ENCODE measurements around the gene FHOD3.

Gene FHOD3

DNA sequence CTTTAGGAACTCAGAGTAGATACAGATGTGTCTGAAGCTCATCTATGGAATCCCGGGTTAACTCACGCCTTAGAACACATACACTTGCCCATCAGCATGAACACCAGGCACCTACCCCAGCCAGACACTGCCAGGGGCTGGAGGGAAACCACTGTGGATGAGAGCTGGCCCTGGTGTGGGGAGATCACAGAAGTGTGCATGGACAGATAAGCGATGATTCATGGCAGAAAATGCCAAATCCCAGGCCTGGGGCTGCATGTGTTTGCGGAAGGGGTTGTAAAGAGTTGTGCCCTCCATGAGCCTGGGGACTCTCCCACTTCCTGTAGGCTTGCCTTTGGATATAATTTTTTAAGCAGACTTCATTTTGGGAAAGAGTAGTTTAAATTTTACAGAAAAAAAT, 193.4 kb downstream of the FHOD3 start:
- DNase-seq: no peak

- DNase-seq: no peak
Observed at GRCh38 chr18:36492604-36493329, 195.3 kb downstream of the FHOD3 start.

DNA sequence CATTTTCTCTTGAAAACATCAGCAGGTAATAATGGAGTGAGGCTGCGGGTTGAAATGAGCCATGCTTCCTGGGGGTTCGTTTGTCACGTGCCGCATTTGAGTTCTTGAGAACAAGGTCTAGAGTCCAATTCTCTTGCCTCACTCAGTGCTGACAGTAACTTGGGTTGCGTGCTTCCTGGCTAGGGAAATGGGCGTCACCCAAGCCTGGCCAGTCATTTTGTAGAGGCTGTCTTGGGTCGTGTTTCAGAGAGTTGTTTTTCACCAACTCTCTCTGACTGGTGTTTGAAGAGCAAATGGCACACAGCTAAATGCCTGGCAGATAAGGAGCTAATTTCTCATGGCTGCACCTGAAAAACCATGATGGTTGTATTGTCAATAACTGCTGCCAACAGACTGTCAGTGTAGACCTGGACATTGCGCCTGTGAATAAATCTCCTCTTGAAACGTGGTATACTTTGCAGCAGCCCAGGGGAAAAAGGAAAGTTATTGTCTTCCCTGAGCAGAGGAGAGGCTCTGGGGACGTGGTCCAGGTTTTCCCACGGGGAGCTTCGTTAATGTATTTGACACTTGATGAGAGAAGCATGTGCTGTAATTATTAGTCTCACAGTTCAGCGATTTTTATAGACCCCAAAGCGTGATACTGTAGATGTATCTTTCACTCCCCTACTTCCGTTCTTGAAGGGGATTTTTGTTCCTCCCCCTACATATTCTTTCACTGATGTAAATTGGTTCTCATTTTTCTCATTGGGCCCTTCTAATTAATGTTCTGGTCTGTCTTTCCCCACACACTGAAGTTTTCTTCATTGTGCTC, 196.0 kb downstream of the FHOD3 start:
- no peak for DNase-seq

DNA sequence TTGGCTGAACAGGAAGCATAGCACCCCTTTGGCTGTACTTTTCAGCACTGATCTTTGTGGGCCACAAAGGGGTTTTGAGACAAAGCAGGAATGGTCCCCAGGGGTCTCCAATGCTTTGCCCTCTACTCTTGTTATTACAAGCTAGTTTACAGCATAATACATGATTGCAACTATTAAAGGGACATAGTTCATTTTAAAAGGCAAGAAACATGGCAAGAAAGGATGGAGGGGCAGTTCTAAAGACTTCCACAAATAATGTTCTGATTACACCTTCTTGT, 196.6 kb downstream of the FHOD3 start:
- no peak for DNase-seq

GRCh38 chr18:36496022-36496421, 198.5 kb downstream of the FHOD3 start:
- DNase-seq: no peak

GRCh38 chr18:36499938-36500337, 202.4 kb downstream of the FHOD3 start:
- no peak for DNase-seq

DNA sequence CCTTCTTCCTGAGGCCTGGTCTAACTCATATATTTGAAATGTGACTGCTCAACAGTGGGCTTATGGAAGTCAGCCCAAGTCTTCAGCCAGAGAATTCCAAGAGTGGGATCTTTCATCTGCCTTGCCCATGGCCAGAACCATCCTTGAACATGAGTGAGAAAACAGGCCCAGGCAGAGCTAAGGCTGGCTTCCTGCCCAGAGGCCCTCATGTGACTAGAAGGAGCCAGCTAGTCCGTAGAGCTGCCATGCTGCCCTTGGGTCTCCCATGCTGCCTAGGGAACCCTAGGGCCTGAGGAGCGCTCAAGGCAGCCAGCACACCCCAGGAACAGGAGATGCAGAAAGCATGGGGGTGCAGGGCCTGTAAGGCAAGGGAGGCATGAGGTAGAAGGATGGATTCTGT, 203.6 kb downstream of the FHOD3 start:
- DNase-seq: no peak

DNA sequence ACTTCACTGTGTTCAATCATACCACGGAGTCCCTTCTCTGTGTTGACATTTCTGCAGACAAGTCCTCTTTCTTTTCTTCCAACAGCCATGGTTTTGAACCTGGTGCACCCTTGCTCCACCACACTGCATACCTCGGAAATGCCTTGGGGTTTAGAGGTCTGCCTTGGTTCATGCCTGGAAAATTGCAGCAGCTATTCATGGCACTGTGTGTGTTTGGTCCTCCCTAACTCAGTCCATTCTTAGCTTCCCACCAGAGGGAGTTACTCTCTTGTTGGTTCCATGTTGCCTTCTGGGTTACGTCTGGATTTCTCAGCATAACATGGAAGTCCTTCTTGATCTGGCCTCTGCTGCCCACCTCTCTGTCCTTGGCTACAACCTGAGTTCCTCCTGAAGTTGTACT, 206.0 kb downstream of the FHOD3 start:
- DNase-seq: no peak

DNA sequence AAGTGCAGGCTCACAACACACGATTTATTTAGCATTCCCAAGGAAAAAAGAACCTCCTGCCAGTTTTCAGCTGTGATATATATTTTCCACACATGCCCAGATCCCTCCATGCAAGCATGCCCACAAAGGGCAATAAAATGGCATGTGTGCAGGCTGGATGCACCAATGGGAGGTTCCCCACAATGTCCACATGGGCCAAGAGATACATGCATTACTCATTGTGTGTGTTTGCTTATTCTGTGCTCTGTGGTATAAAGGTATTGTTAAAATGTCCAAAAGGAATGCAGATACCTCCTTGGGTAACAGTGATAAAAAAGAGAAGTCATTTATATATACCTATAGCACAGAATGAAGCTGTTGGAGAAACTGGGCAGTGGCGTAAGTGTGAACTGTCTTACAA, 207.4 kb downstream of the FHOD3 start:
- DNase-seq: no peak

DNA sequence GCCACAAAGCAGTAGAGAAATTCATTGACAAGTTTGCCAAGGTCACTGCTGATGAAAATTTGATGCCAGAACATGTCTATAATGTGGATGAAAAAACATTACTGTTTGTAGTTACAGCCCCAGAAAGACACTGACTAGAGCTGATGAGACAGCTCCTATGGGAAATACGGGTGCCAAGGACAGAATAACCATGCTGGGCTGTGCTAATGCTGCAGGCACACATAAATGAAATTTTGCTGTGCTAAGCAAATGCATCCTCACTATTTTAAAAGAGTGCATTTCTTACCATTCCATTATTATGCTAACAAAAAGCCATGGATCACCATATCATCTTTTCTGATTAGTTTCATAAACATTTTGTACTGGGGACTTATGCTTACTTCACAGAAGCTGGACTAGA, 208.2 kb downstream of the FHOD3 start:
- DNase-seq: no peak

- no peak for DNase-seq
Observed at GRCh38 chr18:36509646-36510197, 212.2 kb downstream of the FHOD3 start.

- no peak for DNase-seq
Observed at GRCh38 chr18:36511791-36512352, 214.4 kb downstream of the FHOD3 start.

DNA sequence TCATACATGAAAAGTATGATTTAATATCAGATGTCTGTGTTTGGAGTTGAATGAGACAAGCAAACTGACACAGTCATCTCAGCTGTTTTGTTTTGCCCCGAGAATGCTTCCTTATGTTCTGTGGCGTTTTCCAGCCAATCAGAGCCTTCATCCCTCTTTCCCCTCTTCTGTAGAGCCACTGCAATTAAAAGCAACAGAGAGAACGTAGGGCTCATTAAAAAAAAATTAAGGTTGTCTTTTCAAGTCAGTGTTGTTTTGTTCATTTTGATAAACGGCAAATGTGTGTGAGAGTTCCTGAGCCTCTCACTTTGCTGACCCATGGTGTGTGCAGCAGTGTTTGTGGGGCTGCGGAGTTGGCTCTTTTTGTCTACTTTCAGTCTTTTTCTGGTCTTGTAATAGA, 216.0 kb downstream of the FHOD3 start:
- no peak for DNase-seq

DNA sequence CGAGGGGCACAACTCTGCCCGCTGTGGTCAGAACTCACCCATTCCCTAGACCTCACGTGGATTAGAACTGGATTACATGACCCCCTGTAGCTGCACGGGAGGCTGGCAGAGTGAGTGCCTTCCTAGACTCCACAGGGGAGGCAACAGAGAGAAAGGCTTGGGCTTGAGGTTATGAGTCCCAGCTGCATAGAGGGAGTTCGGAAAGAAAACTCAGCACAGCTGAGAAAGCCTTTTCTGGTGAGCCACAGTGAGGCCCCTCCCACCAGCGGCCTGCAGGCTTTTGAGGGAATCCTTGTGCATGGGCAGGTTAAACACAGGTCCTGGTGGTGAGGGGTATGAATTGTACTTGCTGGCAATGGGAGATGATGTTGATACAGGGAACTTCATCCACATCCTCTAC, 217.3 kb downstream of the FHOD3 start:
- no peak for DNase-seq

- no peak for DNase-seq
Observed at GRCh38 chr18:36516258-36516657, 218.7 kb downstream of the FHOD3 start.

DNA sequence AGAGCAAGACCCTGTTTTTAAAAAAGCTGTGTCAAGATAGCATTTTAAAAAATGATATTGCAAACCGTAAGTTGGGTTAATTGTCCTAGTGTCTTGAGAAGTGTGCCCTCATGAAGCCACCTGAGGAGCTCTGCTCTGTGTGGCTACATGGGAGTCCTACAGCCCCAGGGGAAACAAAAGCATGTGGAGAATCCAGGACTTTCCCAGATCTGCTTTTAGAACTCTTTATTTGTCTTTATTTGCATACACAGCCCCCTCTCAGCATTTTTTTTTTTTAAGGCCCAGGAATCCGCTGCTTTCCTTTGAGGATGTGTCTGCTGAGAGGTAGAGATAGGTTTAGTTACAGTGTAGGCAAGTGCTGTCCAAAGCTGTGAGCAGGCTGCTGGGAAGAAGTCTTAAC, 219.2 kb downstream of the FHOD3 start:
- DNase-seq: no peak

- no peak for DNase-seq
Observed at GRCh38 chr18:36518839-36519238, 221.3 kb downstream of the FHOD3 start.

- DNase-seq: no peak
Observed at GRCh38 chr18:36519358-36519757, 221.8 kb downstream of the FHOD3 start.

GRCh38 chr18:36522509-36522908, 225.0 kb downstream of the FHOD3 start:
- no peak for DNase-seq

DNA sequence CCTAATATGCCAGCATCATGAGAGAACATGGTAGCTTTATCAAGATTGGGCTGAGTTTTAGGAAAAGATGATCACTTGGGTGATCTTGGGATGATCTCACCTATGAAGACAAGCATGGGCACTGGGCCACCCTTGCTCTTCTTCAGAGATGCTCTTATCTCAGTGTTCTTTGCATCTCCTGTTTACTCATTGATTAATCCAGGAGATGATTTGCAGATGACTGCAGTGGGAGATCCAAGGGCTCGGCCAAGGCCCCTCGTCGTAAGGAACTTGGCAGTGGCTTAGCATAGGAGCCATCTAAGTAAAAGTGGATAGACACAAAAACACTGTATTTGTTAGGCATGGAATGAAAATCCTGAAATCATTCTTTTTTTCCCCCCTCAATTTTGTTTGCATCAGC, 228.4 kb downstream of the FHOD3 start:
- DNase-seq: no peak

DNA sequence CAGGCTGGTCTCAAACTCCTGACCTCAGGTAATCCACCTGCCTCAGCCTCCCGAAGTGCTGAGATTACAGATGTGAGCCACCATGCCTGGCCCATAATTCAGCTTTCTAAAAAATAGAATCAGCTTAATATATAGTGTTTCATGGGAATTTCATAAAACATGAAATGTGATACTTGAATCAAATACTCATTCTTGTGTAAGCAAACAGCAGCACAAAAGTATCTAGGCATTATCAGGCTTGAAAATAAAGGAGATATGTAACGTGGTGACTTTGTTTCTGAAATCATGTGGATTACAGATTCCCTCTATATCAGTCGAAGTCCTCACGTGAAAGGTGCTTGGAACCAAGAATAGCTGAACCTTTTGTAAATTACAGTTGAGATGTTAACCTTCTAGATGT, 229.1 kb downstream of the FHOD3 start:
- no peak for DNase-seq

DNA sequence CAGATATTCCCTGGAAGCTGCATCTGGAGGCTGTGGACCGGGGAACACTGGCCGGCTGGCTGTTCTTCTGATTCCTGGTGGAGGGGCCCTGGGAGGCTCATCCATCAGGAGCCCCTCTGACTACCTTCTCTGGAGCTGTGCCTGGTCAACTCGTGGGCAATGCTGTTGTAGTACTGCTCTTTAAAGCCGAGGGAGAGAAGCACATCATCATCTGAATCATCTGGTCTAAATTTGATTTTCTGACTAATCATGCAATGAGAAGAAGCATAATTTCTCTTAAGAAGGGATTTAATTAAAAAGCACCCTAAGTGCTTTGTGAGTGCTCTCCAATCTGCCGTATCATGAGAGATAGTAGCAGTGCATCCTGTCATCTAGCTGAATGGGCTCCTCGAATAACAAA, 229.5 kb downstream of the FHOD3 start:
- no peak for DNase-seq

DNA sequence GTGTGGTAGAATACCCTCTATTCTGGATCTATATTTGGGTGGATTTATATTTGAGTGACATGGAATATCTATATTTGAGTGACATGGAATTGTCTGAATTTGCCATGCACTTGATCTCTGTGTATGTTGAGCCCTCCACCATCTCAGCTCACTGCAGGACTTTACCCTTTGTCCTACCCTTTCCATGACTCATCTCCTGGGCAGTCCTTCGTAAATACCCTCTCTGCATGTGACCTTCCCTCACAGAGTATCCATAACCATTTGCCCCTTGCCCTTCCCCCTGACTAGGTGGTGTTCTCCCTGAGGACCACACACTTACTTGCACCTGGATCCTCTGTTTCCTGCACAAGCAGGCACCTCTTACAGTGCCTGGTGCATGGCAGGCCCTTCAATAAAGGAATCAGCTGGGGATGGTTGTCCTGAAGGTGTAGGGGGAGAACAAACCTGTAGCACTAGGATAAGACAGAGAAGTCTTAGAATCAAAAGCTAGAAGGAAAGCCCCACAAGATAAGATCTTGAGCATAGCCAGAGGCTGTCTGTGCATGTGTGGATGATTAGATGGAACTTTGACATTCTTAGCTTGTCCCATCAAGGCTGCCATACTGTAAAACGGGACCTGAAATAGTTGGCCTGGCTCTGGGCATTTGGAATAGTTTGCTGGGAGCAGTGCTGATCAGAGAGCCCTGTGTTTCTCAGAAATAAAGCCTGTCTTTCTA, 230.4 kb downstream of the FHOD3 start:
- DNase-seq: no peak

DNA sequence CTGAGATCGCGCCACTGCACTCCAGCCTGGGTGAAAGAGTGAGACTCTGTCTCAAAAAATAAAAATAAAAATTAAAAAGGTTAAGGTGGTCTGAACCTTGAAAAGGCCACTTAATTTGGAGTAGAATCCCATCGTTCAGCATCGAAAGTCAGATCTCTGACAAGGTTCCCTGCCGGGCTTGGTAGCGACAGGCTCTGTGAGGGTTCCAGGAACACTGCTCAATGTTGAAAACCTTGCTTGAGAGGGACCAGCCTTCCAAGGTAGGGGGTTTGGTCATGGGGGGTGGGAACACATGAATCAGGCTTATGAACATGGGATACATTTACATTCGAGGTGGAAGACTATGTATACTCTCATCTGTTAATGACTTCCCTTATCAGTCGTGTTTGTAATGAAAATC, 232.2 kb downstream of the FHOD3 start:
- no peak for DNase-seq

Measured in midbrain (tissue), 1 donor.